ENCODE data around the gene PRKAG2. TPM values are rescaled to one million over a fixed set of nuclear protein-coding genes. Genes with fewer than 3 reads are reported as not detected.

Gene PRKAG2
- total RNA-seq, 1 donor from 2014 or later = 13.5 TPM

DNA sequence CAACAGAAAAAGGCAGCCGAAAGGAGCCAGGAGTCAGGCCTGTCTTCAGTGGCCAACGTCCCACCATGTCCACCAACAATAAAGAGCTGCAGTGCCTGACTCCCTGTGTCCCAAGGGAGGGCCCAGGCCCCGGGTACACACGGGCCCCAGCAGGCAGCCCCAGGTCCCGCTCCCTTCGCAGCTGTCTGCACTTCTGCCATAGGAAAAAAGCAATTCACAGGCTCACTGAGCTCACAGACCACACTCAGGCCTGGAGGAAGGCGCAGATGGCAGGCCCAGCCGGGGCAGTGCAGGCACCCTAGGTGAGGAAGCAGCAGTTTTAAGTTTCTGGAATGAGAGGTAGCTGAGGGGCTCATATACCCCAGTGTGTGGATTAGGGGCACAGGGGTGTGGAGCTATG lies 100.5 kb downstream of the PRKAG2 start:
- Mint-ChIP-seq H3K36me3 (ENCODE audit: unreplicated experiment) (no peaks in the 10 kb centered on the region), H3K4me3 (ENCODE audit: unreplicated experiment) (no peak overlapping the region), H3K4me1 (ENCODE audit: unreplicated experiment) (no peaks in the 10 kb centered on the region), H3K9me3 (ENCODE audit: unreplicated experiment) (no peaks in the 10 kb centered on the region), H3K27me3 (ENCODE audit: unreplicated experiment) (peaks cover 45% of the 10 kb centered on the region), H3K27ac (ENCODE audit: unreplicated experiment) (no peak overlapping the region)
- TF ChIP-seq, protein P1, sequence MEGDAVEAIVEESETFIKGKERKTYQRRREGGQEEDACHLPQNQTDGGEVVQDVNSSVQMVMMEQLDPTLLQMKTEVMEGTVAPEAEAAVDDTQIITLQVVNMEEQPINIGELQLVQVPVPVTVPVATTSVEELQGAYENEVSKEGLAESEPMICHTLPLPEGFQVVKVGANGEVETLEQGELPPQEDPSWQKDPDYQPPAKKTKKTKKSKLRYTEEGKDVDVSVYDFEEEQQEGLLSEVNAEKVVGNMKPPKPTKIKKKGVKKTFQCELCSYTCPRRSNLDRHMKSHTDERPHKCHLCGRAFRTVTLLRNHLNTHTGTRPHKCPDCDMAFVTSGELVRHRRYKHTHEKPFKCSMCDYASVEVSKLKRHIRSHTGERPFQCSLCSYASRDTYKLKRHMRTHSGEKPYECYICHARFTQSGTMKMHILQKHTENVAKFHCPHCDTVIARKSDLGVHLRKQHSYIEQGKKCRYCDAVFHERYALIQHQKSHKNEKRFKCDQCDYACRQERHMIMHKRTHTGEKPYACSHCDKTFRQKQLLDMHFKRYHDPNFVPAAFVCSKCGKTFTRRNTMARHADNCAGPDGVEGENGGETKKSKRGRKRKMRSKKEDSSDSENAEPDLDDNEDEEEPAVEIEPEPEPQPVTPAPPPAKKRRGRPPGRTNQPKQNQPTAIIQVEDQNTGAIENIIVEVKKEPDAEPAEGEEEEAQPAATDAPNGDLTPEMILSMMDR (IDR thresholded peaks at IDR 0.05) = no peak
- DNase-seq (ENCODE audit: extremely low spot score, unreplicated experiment) = no peak

DNA sequence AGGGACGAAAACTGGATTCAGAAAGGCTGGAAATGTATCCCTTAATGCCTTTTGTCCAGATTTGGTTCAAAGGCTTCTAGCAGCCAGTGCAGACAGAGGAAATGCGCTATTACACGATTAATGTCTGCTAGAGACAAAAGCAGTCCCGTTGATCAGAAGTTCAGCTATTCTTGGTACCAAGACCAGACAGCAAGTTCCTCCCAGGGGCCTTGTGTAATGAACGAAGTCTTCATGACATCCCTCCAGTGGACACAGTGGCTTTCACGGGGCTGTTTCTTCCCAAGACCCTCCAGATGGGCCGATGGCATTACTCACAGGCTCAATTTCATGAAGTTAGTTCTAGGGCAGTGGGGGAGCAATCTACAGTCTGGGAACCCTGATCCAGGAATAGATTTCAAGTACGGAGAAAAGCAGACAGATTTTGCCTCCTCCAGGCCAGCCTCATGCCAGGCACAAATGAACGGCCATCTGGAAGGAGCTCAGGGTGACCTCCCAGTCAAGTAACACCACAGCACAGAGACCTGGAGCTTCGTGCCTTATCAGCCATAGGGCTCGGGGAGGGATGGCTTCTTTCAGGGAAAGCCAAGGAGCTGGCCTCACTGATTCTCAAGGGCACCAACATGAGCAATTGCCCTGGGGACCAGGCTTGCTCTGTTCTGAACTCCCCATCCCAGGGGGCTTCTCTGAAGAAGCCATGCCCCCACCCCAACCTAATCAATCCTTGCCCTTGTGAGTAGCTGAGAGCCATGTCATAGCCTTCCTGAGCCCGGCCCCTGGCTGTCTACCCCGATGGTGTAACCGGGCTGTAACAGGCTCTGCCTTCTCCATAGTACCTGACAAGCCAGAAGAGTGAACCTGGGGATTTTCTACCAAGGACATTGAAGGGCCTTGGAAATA lies 101.1 kb downstream of the PRKAG2 start:
- TF ChIP-seq, protein P1 (IDR thresholded peaks at IDR 0.05) = no peak

DNA sequence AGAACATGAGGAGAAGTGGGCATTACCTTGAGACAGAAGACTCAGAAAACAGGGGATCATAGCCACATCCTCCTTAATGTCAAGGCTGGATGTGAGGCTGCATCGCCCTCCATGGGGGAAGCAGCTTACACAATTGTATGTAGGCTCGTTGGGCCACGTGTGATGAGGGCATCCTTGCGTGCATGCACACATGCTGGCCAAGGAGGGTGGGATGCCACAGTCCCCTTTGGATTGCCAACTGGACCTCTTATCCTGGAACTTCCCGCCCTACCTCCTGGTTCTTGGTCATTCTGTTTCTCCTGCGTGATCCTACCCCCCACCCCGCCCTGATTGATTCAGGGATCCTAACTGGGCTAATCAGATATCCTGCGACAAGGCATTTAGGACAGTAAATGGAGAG lies 102.0 kb downstream of the PRKAG2 start:
- no peak overlapping the region for H3K27ac Mint-ChIP-seq (ENCODE audit: unreplicated experiment)
- H3K4me1 Mint-ChIP-seq (ENCODE audit: unreplicated experiment) = no peaks in the 10 kb centered on the region
- DNase-seq (ENCODE audit: extremely low spot score, unreplicated experiment) = no peak
- H3K27me3 Mint-ChIP-seq (ENCODE audit: unreplicated experiment) = peaks cover 43% of the 10 kb centered on the region
- no peak overlapping the region for H3K4me3 Mint-ChIP-seq (ENCODE audit: unreplicated experiment)
- TF ChIP-seq, protein P1 (IDR thresholded peaks at IDR 0.05) = no peak
- H3K36me3 Mint-ChIP-seq (ENCODE audit: unreplicated experiment) = no peaks in the 10 kb centered on the region
- no peaks in the 10 kb centered on the region for H3K9me3 Mint-ChIP-seq (ENCODE audit: unreplicated experiment)

More for the DNA sequence above, 101.1 kb downstream of the PRKAG2 start:
- Mint-ChIP-seq H3K4me3 (ENCODE audit: unreplicated experiment) (no peak overlapping the region), H3K9me3 (ENCODE audit: unreplicated experiment) (no peaks in the 10 kb centered on the region), H3K27ac (ENCODE audit: unreplicated experiment) (no peak overlapping the region), H3K36me3 (ENCODE audit: unreplicated experiment) (no peaks in the 10 kb centered on the region), H3K4me1 (ENCODE audit: unreplicated experiment) (no peaks in the 10 kb centered on the region), H3K27me3 (ENCODE audit: unreplicated experiment) (peaks cover 51% of the 10 kb centered on the region)
- DNase-seq (ENCODE audit: extremely low spot score, unreplicated experiment) = no peak

DNA sequence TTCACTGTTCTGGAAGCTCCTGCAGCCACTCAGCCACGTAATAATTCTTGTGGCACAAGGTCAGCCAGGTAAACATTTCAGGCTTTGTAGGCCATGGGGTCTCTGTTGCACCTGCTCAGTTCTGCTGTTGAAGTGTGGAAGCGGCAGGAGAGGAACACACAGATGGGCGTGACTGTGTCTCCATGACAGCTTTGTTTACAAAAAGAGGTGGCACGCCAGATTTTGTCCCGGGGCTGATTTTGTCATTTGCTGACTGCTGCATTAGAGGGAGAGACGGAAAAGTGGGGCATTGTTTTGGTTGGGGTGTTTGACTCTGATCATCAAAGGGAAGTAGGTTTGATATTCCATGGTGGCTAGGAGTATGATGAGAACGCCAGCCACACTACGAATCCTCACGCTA lies 103.1 kb downstream of the PRKAG2 start:
- DNase-seq (ENCODE audit: extremely low spot score, unreplicated experiment) = no peak
- Mint-ChIP-seq H3K27ac (ENCODE audit: unreplicated experiment) (no peak overlapping the region), H3K27me3 (ENCODE audit: unreplicated experiment) (peaks cover 39% of the 10 kb centered on the region), H3K36me3 (ENCODE audit: unreplicated experiment) (no peaks in the 10 kb centered on the region), H3K4me3 (ENCODE audit: unreplicated experiment) (no peak overlapping the region), H3K9me3 (ENCODE audit: unreplicated experiment) (no peaks in the 10 kb centered on the region), H3K4me1 (ENCODE audit: unreplicated experiment) (no peaks in the 10 kb centered on the region)
- TF ChIP-seq, protein P1 (IDR thresholded peaks at IDR 0.05) = no peak

DNA sequence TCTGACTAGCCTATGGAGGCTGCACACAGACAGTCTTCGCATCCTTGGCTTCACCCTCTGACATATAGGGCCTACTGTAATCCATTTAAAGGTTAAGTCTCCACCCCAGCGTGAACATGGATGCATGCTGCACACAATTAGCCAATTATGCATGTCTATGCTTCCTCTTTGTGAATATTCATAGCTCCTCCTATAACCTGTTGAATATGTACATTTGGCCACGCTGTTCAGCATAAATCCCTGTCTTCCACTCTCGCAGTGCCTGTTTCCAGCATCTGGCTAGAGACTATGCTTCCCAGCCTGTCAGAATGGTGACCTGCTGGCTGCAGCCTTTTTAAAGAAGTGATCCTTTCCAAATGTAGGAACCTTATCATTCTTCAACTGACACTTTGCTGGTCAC lies 106.7 kb downstream of the PRKAG2 start:
- Mint-ChIP-seq H3K27me3 (ENCODE audit: unreplicated experiment) (peaks cover 37% of the 10 kb centered on the region), H3K4me1 (ENCODE audit: unreplicated experiment) (no peaks in the 10 kb centered on the region), H3K9me3 (ENCODE audit: unreplicated experiment) (no peaks in the 10 kb centered on the region), H3K27ac (ENCODE audit: unreplicated experiment) (no peak overlapping the region), H3K4me3 (ENCODE audit: unreplicated experiment) (no peak overlapping the region), H3K36me3 (ENCODE audit: unreplicated experiment) (no peaks in the 10 kb centered on the region)
- TF ChIP-seq, protein P1 (IDR thresholded peaks at IDR 0.05) = no peak
- no peak for DNase-seq (ENCODE audit: extremely low spot score, unreplicated experiment)
